Panc1 (cell line): ENCODE data around the gene BBS9. TPM values are rescaled to one million over a fixed set of nuclear protein-coding genes. Genes with fewer than 3 reads are reported as not detected.

ENCODE experiments used
- ATAC-seq: fragments of 200-7000 bp; cut with Tn5 transposase; 2 replicates; pipeline ENCODE4 v1.9.1; 2020; ENCODE audit warnings: mild to moderate bottlenecking, moderate library complexity
- BruUV-seq: library from RNA; stranded (reverse); fragments of 400-500 nt; replicated peaks from 2 replicates; lab custom pipeline; 2021; lab: Mats Ljungman, UMichigan
- CTCF ChIA-PET: fragments of 300-600 bp; sonication (Branson Sonifier 250); formaldehyde crosslinking; loops from one replicate; lab custom pipeline; 2022; ENCODE audit warnings: antibody characterized with exemption; lab: Charles Lee
- POLR2A ChIA-PET: fragments of 300-600 bp; sonication (Branson Sonifier 250); formaldehyde crosslinking; loops from one replicate; lab custom pipeline; 2022; ENCODE audit warnings: antibody characterized with exemption; lab: Charles Lee
- DNase-seq: peaks from one replicate; pipeline ENCODE4 v3.0.0-alpha.2; 2010; ENCODE audit warnings: low read depth, low spot score
- H3K27ac ChIP-seq: 2 replicates; pipeline ENCODE4 v1.5.1; 2011; ENCODE audit warnings: mild to moderate bottlenecking, low read length, inconsistent platforms
- H3K27me3 ChIP-seq: fragments of 200-500 bp; sonication (Bioruptor generic); 2 replicates; pipeline ENCODE4 v1.6.0; 2014; ENCODE audit warnings: low read length, inconsistent platforms; ENCODE audit not compliant: control insufficient read depth, insufficient read depth
- H3K36me3 ChIP-seq: fragments of 200-500 bp; sonication (Bioruptor generic); 2 replicates; pipeline ENCODE4 v1.5.1; 2014; ENCODE audit warnings: inconsistent platforms, mild to moderate bottlenecking, low read length, moderate library complexity; ENCODE audit not compliant: control insufficient read depth, insufficient read depth
- H3K4me1 ChIP-seq: 2 replicates; pipeline ENCODE4 v1.5.1; 2011; ENCODE audit warnings: inconsistent platforms, mild to moderate bottlenecking, low read length, moderate library complexity; ENCODE audit not compliant: control insufficient read depth, insufficient read depth
- H3K4me3 ChIP-seq, 2 experiments: 2 replicates each; pipeline ENCODE4 v1.5.1; 2011 to 2012; ENCODE audit warnings: low read depth in 2 of 2, low read length in 2 of 2, mild to moderate bottlenecking in 2 of 2, inconsistent platforms in 1 of 2, moderate library complexity in 1 of 2
- H3K9me3 ChIP-seq: fragments of 200-500 bp; sonication (Bioruptor generic); 2 replicates; pipeline ENCODE4 v1.5.1; 2014; ENCODE audit warnings: low read depth, mild to moderate bottlenecking, inconsistent platforms, low read length, moderate library complexity; ENCODE audit not compliant: control insufficient read depth, insufficient read depth
- POLR2AphosphoS5 ChIP-seq: IDR thresholded peaks from 2 replicates; pipeline ENCODE4 v1.6.1; 2012; ENCODE audit warnings: mild to moderate bottlenecking, low read depth, low read length, moderate library complexity
- SIN3A ChIP-seq: IDR thresholded peaks from 2 replicates; pipeline ENCODE4 v1.6.1; 2012; ENCODE audit warnings: low read depth, mild to moderate bottlenecking, low read length, moderate library complexity, borderline replicate concordance; ENCODE audit not compliant: insufficient read depth
- TCF7L2 ChIP-seq: IDR thresholded peaks from 2 replicates; pipeline ENCODE4 v1.6.1; 2011; ENCODE audit warnings: mild to moderate bottlenecking, low read depth, low read length, inconsistent platforms
- in situ Hi-C: cut with HindIII; loops from 2 replicates; pipeline ENCODE4 v1.10.0; 2016; ENCODE audit warnings: low sequenced_read_pairs, low pct_unique_long_range_greater_than_20kb
- intact Hi-C: fragments of 100-400 bp; cut with micrococcal nuclease; formaldehyde crosslinking; loops from one replicate; pipeline ENCODE4 v1.10.0; 2022; ENCODE audit not compliant: unreplicated experiment
- total RNA-seq: library from RNA; stranded (reverse); gene quantifications from one replicate; pipeline ENCODE4 v1.2.1, GENCODE V29; 2021; ENCODE audit not compliant: unreplicated experiment
- TF ChIP-seq, protein P1 (sequence below): fragments of 450-650 bp; IDR thresholded peaks from 2 replicates; pipeline ENCODE4 v1.5.1; 2017; ENCODE audit warnings: mild to moderate bottlenecking
- TF ChIP-seq, protein P2 (sequence below), 2 experiments: IDR thresholded peaks; 2 replicates each; pipeline ENCODE4 v1.6.1; 2011 to 2012; ENCODE audit warnings: low read depth in 2 of 2, control low read depth in 1 of 2, low read length in 1 of 2, mild to moderate bottlenecking in 1 of 2, moderate library complexity in 1 of 2; ENCODE audit not compliant: insufficient read depth in 1 of 2

BBS9 gene
- total RNA-seq, 1 experiment from 2014 or later, result 6.9 TPM

DNA sequence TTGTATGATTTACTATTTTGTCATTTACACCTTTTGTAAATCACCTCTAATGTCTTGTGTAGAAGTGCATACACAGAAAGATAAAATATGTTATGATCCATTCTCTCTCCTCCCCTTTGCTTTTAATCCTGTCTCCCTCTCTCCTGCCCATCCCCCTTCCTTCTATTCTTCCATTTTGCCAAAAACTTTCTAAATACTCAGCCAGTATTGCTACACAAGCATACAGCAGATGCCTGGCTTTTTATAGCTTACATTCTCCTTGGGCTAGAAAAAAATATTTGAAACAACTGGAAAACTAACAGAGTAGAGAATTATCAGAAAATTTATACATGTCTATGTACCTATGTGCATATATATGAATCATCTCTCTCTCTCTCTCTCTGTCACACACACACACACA lies 467.3 kb downstream of the BBS9 start:
- in situ Hi-C loops, result no loop called here
- no peak for ATAC-seq
- no peak for DNase-seq
- BruUV-seq, result no TSS peak
- Histone ChIP-seq H3K4me1 (no peaks in the 10 kb centered on the region), H3K36me3 (no peaks in the 10 kb centered on the region), H3K9me3 (no peaks in the 10 kb centered on the region), H3K27me3 (no peaks in the 10 kb centered on the region), H3K27ac (no peak overlapping the region), H3K4me3 (no peak overlapping the region)
- ChIA-PET CTCF (no interaction called here), POLR2A (no interaction called here)
- intact Hi-C loops, result no loop called here
- TF ChIP-seq SIN3A (no peak), TCF7L2 (no peak), POLR2AphosphoS5 (no peak)
- TF ChIP-seq, protein P1, sequence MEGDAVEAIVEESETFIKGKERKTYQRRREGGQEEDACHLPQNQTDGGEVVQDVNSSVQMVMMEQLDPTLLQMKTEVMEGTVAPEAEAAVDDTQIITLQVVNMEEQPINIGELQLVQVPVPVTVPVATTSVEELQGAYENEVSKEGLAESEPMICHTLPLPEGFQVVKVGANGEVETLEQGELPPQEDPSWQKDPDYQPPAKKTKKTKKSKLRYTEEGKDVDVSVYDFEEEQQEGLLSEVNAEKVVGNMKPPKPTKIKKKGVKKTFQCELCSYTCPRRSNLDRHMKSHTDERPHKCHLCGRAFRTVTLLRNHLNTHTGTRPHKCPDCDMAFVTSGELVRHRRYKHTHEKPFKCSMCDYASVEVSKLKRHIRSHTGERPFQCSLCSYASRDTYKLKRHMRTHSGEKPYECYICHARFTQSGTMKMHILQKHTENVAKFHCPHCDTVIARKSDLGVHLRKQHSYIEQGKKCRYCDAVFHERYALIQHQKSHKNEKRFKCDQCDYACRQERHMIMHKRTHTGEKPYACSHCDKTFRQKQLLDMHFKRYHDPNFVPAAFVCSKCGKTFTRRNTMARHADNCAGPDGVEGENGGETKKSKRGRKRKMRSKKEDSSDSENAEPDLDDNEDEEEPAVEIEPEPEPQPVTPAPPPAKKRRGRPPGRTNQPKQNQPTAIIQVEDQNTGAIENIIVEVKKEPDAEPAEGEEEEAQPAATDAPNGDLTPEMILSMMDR, result no peak
- TF ChIP-seq, protein P2, sequence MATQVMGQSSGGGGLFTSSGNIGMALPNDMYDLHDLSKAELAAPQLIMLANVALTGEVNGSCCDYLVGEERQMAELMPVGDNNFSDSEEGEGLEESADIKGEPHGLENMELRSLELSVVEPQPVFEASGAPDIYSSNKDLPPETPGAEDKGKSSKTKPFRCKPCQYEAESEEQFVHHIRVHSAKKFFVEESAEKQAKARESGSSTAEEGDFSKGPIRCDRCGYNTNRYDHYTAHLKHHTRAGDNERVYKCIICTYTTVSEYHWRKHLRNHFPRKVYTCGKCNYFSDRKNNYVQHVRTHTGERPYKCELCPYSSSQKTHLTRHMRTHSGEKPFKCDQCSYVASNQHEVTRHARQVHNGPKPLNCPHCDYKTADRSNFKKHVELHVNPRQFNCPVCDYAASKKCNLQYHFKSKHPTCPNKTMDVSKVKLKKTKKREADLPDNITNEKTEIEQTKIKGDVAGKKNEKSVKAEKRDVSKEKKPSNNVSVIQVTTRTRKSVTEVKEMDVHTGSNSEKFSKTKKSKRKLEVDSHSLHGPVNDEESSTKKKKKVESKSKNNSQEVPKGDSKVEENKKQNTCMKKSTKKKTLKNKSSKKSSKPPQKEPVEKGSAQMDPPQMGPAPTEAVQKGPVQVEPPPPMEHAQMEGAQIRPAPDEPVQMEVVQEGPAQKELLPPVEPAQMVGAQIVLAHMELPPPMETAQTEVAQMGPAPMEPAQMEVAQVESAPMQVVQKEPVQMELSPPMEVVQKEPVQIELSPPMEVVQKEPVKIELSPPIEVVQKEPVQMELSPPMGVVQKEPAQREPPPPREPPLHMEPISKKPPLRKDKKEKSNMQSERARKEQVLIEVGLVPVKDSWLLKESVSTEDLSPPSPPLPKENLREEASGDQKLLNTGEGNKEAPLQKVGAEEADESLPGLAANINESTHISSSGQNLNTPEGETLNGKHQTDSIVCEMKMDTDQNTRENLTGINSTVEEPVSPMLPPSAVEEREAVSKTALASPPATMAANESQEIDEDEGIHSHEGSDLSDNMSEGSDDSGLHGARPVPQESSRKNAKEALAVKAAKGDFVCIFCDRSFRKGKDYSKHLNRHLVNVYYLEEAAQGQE (IDR thresholded peaks at IDR 0.05; ENCODE audit: insufficient read depth in 1 of 2, low read depth in 2 of 2, low read length in 1 of 2), result no peak

- TF ChIP-seq, protein P2 (IDR thresholded peaks at IDR 0.05; ENCODE audit: insufficient read depth in 1 of 2, low read depth in 2 of 2, low read length in 1 of 2), result no peak
- TF ChIP-seq, protein P1, result no peak
- Histone ChIP-seq H3K36me3 (no peaks in the 10 kb centered on the region), H3K27ac (no peak overlapping the region), H3K27me3 (no peaks in the 10 kb centered on the region), H3K9me3 (no peaks in the 10 kb centered on the region), H3K4me1 (no peaks in the 10 kb centered on the region), H3K4me3 (no peak overlapping the region)
- CTCF ChIA-PET, result no interaction called here
- POLR2A ChIA-PET, result no interaction called here
- in situ Hi-C loops, result no loop called here
- intact Hi-C loops, result no loop called here
- ATAC-seq (no peak), DNase-seq (no peak)
- BruUV-seq, result no TSS peak
These were observed 467.8 kb downstream of the BBS9 start for GRCh38 chr7:33597181-33597580.
